Right kidney (tissue), 9 donors: ENCODE results near the gene HELQ.
"Not testable (repeated sequence)": the region's sequence is repeated elsewhere in the genome, so short reads cannot be mapped to it uniquely, and the experiment has no call there.

Source experiments
- DNase-seq: peaks from one replicate; pipeline ENCODE4 v3.0.0-alpha.2; 2016
- long read RNA-seq, 8 donors: transcript quantifications; one replicate each; lab custom pipeline, GENCODE V29; 2026

The HELQ gene, protein sequence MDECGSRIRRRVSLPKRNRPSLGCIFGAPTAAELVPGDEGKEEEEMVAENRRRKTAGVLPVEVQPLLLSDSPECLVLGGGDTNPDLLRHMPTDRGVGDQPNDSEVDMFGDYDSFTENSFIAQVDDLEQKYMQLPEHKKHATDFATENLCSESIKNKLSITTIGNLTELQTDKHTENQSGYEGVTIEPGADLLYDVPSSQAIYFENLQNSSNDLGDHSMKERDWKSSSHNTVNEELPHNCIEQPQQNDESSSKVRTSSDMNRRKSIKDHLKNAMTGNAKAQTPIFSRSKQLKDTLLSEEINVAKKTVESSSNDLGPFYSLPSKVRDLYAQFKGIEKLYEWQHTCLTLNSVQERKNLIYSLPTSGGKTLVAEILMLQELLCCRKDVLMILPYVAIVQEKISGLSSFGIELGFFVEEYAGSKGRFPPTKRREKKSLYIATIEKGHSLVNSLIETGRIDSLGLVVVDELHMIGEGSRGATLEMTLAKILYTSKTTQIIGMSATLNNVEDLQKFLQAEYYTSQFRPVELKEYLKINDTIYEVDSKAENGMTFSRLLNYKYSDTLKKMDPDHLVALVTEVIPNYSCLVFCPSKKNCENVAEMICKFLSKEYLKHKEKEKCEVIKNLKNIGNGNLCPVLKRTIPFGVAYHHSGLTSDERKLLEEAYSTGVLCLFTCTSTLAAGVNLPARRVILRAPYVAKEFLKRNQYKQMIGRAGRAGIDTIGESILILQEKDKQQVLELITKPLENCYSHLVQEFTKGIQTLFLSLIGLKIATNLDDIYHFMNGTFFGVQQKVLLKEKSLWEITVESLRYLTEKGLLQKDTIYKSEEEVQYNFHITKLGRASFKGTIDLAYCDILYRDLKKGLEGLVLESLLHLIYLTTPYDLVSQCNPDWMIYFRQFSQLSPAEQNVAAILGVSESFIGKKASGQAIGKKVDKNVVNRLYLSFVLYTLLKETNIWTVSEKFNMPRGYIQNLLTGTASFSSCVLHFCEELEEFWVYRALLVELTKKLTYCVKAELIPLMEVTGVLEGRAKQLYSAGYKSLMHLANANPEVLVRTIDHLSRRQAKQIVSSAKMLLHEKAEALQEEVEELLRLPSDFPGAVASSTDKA
- long read RNA-seq, donor 1, partial matches to known transcripts = 5 of 11 reads
- long read RNA-seq, donor 1, other reads (novel, unspliced or antisense) = 0 of 11 reads
- long read RNA-seq, donor 2, partial matches to known transcripts = 123 of 130 reads
- long read RNA-seq, donor 2, other reads (novel, unspliced or antisense) = 5 of 130 reads
- long read RNA-seq, donor 3, partial matches to known transcripts = 0 of 1 reads
- long read RNA-seq, donor 3, other reads (novel, unspliced or antisense) = 0 of 1 reads
- long read RNA-seq, donor 4, transcript HELQ-202 (2 exons, 744 nt) = major isoform, 5 of 6 reads
- long read RNA-seq, donor 4, partial matches to known transcripts = 0 of 6 reads
- long read RNA-seq, donor 4, other reads (novel, unspliced or antisense) = 0 of 6 reads
- long read RNA-seq, donor 5, transcript HELQ-206 (2 exons, 574 nt) = major isoform, 6 of 9 reads
- long read RNA-seq, donor 5, partial matches to known transcripts = 0 of 9 reads
- long read RNA-seq, donor 5, other reads (novel, unspliced or antisense) = 0 of 9 reads
- long read RNA-seq, donor 6, partial matches to known transcripts = 0 of 2 reads
- long read RNA-seq, donor 6, other reads (novel, unspliced or antisense) = 0 of 2 reads
- long read RNA-seq, donor 7, partial matches to known transcripts = 241 of 265 reads
- long read RNA-seq, donor 7, other reads (novel, unspliced or antisense) = 18 of 265 reads
- long read RNA-seq, donor 8 = 0 reads

DNA sequence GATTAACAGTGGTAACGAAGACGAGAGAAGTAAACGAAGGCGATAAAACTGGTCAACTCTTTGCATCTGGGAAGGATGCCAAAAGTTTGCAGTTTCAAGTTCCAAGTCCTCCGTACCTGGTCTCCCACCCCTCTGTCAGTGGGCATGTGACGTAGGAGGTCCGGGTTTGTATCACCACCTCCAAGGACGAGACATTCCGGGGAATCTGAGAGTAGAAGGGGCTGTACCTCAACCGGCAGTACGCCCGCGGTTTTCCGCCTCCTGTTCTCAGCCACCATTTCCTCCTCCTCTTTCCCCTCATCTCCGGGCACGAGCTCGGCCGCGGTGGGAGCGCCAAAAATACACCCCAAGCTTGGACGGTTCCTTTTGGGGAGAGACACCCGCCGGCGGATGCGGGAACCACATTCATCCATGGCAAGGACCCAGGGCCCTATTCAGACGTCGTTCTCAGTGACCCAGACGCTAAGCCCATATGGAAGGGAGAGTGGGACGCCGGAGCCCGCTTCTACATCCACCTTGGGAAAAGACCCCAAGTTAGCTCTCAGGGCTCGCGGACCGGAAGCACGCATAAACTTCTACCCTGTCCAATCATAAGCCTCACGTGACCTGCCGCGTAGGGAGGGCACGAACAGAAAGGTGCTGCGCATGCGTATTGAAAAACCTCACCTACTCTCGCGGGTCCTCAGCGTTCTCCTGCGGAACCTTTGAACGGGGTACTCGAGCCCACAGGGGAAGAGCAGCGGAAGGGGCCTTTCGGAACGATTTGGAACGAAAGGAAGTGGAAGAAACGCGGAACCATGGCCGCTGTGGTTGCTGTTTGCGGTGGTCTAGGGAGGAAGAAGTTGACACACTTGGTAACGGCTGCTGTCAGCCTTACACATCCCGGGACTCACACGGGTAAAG is at the start of gene HELQ, which contains the start of gene MRPS18C:
TSS of gene HELQ (minus strand) at position 543 of the 903 bp plus-strand sequence. CDS start at position 413, 130 bp downstream.
TSS of gene MRPS18C (plus strand) at position 778 of the 903 bp plus-strand sequence. CDS start at position 798, 20 bp downstream.
- DNase-seq = peak; percentile 92

DNA sequence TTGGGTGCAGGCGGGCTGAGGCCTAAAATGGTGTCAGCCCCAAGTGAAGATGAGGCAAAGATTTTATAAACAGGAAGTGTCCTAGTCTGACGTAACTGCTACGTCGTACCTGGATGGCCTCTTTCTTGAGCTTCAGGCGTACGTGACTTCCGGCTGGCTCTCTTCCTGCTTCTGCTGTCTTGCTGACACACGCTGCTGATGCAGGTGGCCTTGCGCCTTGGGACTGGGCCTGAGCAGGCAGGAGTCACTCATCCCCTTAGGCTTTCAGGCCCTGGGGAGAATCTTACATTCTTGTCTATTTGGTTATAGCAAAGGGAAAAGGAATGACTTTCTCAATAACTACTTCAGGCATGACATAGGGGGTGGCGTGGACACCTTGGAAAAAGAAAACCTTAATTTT is 49.4 kb upstream of the HELQ start:
- DNase-seq = no peak

- DNase-seq = no peak
These were observed 48.9 kb upstream of the HELQ start for GRCh38 chr4:83504503-83504902.

DNA sequence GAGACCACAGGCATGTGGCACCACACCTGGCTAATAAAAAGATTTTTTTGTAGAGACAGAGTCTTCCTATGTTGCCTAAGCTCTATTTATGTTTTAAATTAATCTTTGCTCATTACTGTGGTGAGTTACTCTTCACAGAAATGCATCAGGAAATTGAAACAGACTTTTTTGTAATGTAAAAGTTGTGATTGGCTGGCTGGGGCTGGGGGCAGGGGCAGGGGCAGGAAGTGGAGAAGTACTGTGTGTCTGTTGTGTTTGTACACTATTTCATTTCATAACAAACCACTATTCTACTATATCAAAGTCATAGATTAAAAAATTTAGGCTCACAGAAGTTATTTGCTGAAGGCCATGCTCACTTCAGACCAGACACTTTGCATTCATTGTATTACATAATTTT is 48.4 kb upstream of the HELQ start:
- DNase-seq = no peak

DNA sequence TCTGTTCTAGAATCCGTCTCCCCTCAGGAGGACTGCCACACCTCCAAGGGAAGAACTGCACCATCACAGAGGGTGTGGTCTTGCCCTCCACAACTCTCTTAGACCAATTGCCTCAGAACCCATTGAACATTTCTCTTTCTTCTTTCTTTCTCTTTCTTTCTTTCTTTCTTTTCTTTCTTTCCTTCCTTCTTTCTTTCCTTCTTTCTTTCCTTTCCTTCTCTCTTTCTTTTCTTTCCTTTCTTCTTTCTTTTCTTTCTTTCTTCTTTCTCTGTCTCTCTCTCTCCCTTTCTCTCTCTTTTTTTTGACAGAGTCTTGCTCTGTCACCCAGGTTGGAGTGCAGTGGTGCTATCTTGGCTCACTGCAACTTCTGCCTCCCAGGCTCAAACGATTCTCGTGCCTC is 46.0 kb upstream of the HELQ start:
- not testable (repeated sequence) for DNase-seq

DNA sequence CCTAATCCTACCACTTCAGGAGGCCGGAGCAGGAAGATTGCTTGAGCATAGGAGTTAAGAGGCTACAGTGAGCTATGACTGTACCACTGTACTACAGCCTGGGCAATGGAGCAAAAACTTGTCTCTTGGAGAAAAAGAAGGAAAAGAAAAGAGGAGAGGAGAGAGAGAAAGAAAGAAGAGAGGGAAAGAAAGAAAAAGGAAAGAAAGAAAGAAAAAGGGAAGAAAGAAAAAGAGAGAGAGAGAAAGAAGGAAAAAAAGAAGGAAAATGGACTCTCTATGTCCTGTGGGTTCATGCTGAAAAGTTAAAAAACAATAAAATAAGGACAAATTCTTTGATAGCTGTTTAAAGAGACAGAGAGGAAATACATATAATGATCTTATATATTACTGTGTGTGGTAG is 42.6 kb upstream of the HELQ start:
- no peak for DNase-seq

- DNase-seq = not testable (repeated sequence)
These were observed 40.7 kb upstream of the HELQ start for GRCh38 chr4:83496085-83496917.

DNA sequence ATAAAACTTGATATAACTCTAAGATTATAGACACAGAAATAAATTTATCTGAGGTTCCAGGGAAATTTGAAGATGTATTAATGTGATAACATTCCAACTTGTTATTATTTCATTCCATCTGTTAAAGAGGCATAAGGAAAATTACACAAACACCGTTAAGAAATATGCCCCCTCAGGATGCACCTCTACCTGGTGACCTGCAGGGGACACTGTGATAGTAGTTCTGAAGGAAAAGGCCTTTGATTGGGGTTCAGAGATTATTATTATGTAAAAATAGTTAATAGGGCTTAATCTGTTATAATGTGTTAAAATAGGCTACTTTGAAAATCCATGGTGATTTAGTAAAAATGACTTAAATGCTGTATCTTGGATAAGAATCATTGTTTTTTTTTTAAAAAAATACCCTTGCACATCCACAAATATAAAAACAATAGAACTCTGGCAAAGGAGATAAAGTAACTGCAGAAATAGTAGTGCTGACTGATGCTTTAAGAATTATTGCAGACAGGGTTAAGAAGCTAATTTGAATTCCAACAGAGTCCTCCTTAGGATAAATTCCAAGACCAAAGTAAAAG is 35.3 kb upstream of the HELQ start:
- DNase-seq = no peak

- no peak for DNase-seq
These were observed 34.2 kb upstream of the HELQ start for GRCh38 chr4:83489711-83490326.

DNA sequence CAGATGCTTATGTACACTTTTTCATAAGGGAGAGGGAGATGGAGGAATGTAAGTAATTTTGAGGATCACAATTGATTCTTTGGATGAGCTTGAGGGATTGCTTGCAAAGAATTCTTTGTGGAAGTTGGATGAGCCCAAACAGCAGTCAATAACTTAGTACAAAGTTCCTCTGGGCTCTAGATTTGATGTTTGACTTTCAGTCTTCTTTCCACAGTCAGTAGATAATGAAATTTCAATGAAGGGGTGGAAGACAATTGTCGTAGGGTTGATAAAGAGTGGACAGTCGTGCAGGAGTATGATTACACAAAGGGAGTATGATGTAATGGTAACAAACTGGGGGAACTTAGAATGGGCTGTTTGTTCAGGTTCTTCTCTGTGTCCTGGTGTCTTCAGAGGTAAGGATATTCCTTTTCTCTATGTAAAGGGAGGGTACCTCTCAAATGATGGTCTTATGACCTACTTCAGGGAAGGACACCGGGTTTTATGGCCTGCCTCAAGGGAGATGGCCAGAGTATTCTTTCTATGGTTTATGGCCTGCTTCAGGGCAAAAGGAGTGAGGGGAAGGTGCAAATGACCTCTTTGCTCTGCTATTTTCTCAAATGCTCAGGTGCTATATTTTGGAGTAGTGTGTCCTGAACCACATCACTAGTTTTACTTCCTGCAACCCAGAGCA is 31.0 kb upstream of the HELQ start:
- DNase-seq = no peak

- peak; percentile 98 for DNase-seq
These were observed 29.2 kb upstream of the HELQ start, which contains the start of gene ABRAXAS1 for GRCh38 chr4:83484500-83485461. ABRAXAS1 (minus strand) TSS chr4:83485100; CDS start chr4:83485072, 28 bp downstream.

GRCh38 chr4:83473966-83474365 is 18.3 kb upstream of the HELQ start:
- no peak for DNase-seq

DNA sequence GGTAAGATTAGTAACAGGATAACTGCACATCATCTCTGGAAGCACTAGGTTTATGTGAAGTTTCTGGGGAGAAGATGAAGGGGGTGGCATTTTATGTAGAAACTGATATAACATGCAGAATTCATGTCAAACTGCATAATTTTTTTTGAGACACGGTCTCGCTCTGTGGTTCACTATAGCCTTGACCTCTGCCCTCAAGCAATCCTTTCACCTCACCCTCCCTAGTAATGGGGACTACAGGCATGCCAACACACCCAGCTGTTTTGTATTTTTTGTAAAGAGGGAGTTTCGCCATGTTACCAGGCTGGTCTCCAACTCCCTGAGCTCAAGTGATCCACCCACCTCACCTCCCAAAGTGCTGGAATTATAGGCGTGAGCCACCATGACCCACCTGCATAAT is 17.8 kb upstream of the HELQ start:
- no peak for DNase-seq

GRCh38 chr4:83456184-83456501 is 520 bp upstream of the HELQ start:
- no peak for DNase-seq

GRCh38 chr4:83454686-83455085 is 937 bp downstream of the HELQ start:
- DNase-seq = no peak

DNA sequence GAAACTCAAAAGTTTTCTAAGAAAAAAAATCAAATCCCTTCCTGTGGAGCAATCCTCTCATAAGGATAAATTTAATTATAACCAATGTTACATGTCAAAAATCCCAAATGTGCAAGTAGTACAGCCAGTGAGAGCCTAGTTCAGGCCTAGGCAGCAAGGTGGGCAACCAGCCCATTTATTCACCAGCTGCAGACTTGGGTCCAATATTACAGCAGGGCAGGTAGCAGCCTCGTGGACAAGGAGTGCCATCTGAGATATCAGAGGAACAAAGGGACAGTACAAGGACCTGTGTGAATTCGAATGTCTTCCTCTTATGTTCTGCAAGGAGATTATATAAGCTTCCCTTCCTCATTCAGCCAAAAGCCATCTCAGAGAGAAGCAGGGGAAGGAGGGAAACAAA is 6.6 kb downstream of the HELQ start:
- no peak for DNase-seq
